GM12865 (cell line): Measurements from ENCODE around the gene RBFOX1.
"Not testable (repeated sequence)": the region's sequence is repeated elsewhere in the genome, so short reads cannot be mapped to it uniquely, and the experiment has no call there.

ENCODE experiments used
- DNase-seq: peaks from one replicate; pipeline ENCODE4 v3.0.0; 2010; ENCODE audit warnings: low read depth
- H3K4me3 ChIP-seq: 2 replicates; pipeline ENCODE4 v1.5.1; 2011; ENCODE audit warnings: mild to moderate bottlenecking, low read depth, low read length, control low read depth
- CTCF ChIP-seq: IDR thresholded peaks from 2 replicates; pipeline ENCODE4 v1.5.1; 2011; ENCODE audit warnings: low read length, control low read depth, low read depth, inconsistent platforms; ENCODE audit not compliant: insufficient read depth; ENCODE audit errors: missing control alignments

Gene RBFOX1

GRCh38 chr16:7497691-7498090 is 165.0 kb downstream of the RBFOX1 start:
- no peak for TF ChIP-seq CTCF
- no peak for DNase-seq
- no peak overlapping the region for H3K4me3 ChIP-seq

GRCh38 chr16:7501868-7502267 is 169.2 kb downstream of the RBFOX1 start:
- no peak for TF ChIP-seq CTCF
- no peak for DNase-seq
- no peak overlapping the region for H3K4me3 ChIP-seq

GRCh38 chr16:7502591-7503157 is 170.0 kb downstream of the RBFOX1 start:
- not testable (repeated sequence) for H3K4me3 ChIP-seq, DNase-seq

- no peak for TF ChIP-seq CTCF
- no peak overlapping the region for H3K4me3 ChIP-seq
- no peak for DNase-seq
Observed at GRCh38 chr16:7503666-7504065, 171.0 kb downstream of the RBFOX1 start.

GRCh38 chr16:7504844-7505243 is 172.2 kb downstream of the RBFOX1 start:
- H3K4me3 ChIP-seq = no peak overlapping the region
- no peak for TF ChIP-seq CTCF
- DNase-seq = no peak

GRCh38 chr16:7505495-7505894 is 172.8 kb downstream of the RBFOX1 start:
- no peak for TF ChIP-seq CTCF

GRCh38 chr16:7506363-7506762 is 173.7 kb downstream of the RBFOX1 start:
- H3K4me3 ChIP-seq = no peak overlapping the region
- TF ChIP-seq CTCF = no peak
- DNase-seq = no peak

More at GRCh38 chr16:7505495-7505894, 172.8 kb downstream of the RBFOX1 start:
- H3K4me3 ChIP-seq = no peak overlapping the region
- DNase-seq = no peak

- no peak for DNase-seq
- no peak for TF ChIP-seq CTCF
- H3K4me3 ChIP-seq = no peak overlapping the region
Observed at GRCh38 chr16:7508656-7509055, 176.0 kb downstream of the RBFOX1 start.
